Astrocyte of the spinal cord (primary cell): ENCODE measurements around the gene AIF1.

ENCODE experiments used
- DNase-seq: peaks from one replicate; pipeline ENCODE4 v3.0.0; 2011; ENCODE audit warnings: low read depth, low spot score
- H3K4me3 ChIP-seq: 2 replicates; pipeline ENCODE4 v1.5.1; 2011; ENCODE audit warnings: low read depth, mild to moderate bottlenecking, low read length, moderate library complexity
- CTCF ChIP-seq: IDR thresholded peaks from 2 replicates; pipeline ENCODE4 v1.5.1; 2012; ENCODE audit warnings: low read depth, mild to moderate bottlenecking, low read length, inconsistent platforms
- in situ Hi-C: cut with HindIII; loops from 2 replicates; pipeline ENCODE4 v1.10.0; 2017; ENCODE audit warnings: low sequenced_read_pairs

The AIF1 gene

GRCh38 chr6:31654574-31655348 is 39.7 kb downstream of the AIF1 start:
- no peak overlapping the region for H3K4me3 ChIP-seq
- no peak for DNase-seq
- in situ Hi-C loops: no loop called here
- TF ChIP-seq CTCF: no peak

GRCh38 chr6:31655349-31656237 is 40.6 kb downstream of the AIF1 start, which contains the start of gene APOM:
APOM (plus strand) TSS chr6:31655894; CDS start chr6:31655967, 73 bp downstream.
- DNase-seq: no peak
- in situ Hi-C loops: no loop called here
- no peak for TF ChIP-seq CTCF
- no peak within 1 kb of the TSS for H3K4me3 ChIP-seq

- TF ChIP-seq CTCF: no peak
- in situ Hi-C loops: no loop called here
- no peak overlapping the region for H3K4me3 ChIP-seq
- DNase-seq: no peak
These were observed 42.5 kb downstream of the AIF1 start for GRCh38 chr6:31657406-31658157.

GRCh38 chr6:31658158-31658688 is 43.2 kb downstream of the AIF1 start:
- TF ChIP-seq CTCF: no peak
- in situ Hi-C loops: no loop called here
- no peak for DNase-seq
- no peak overlapping the region for H3K4me3 ChIP-seq

- no peak for TF ChIP-seq CTCF
- in situ Hi-C loops: no loop called here
- H3K4me3 ChIP-seq: peak overlapping the region; percentile 61
- DNase-seq: no peak
These were observed 44.1 kb downstream of the AIF1 start for GRCh38 chr6:31658983-31659648.
